Gastrocnemius medialis (tissue), 4 donors: ENCODE measurements around the gene EEF1B2. TPM values are rescaled to one million over a fixed set of nuclear protein-coding genes. Genes with fewer than 3 reads are reported as not detected.

Experiments
- ATAC-seq, 2 donors: fragments of 150-250 bp; one replicate each; pipeline ENCODE4 v1.9.1; 2016
- DNase-seq, 2 donors: peaks; one replicate each; pipeline ENCODE4 v3.0.0-alpha.2; 2019
- H3K27ac ChIP-seq, 4 donors: fragments of 200-600 bp; sonication (generic); 1 replicate in 1 of 4; 2 replicates in 3 of 4; pipeline ENCODE4 v1.5.1; 2016 to 2018; ENCODE audit warnings: mild to moderate bottlenecking in 2 of 4, moderate library complexity in 1 of 4
- H3K27me3 ChIP-seq, 3 donors: fragments of 200-600 bp; sonication (generic) in 2 of 3; 1 replicate in 1 of 3; 2 replicates in 2 of 3; pipeline versions ENCODE4 v1.5.1 to v1.6.0; 2016 to 2019; ENCODE audit warnings: mild to moderate bottlenecking in 1 of 3, moderate library complexity in 1 of 3
- H3K36me3 ChIP-seq, 2 donors: fragments of 200-600 bp; sonication (generic) in 1 of 2; one replicate each; pipeline ENCODE4 v1.5.1; 2017 to 2018
- H3K4me1 ChIP-seq, 2 donors: fragments of 200-600 bp; sonication (generic) in 1 of 2; one replicate each; pipeline ENCODE4 v1.5.1; 2016 to 2017; ENCODE audit warnings: mild to moderate bottlenecking in 2 of 2
- H3K4me3 ChIP-seq, 4 donors: fragments of 200-600 bp; sonication (generic) in 3 of 4; 1 replicate in 1 of 4; 2 replicates in 3 of 4; pipeline ENCODE4 v1.5.1; 2016 to 2019; ENCODE audit warnings: mild to moderate bottlenecking in 2 of 4
- H3K9me3 ChIP-seq, 3 donors: fragments of 200-600 bp; sonication (generic) in 2 of 3; 1 replicate in 1 of 3; 2 replicates in 2 of 3; pipeline ENCODE4 v1.5.1; 2016 to 2019
- POLR2A ChIP-seq, 2 donors: fragments of 450-650 bp; IDR thresholded peaks; one replicate each; pipeline ENCODE4 v1.6.1; 2017; ENCODE audit warnings: antibody characterized with exemption in 2 of 2, mild to moderate bottlenecking in 2 of 2, moderate library complexity in 2 of 2
- in situ Hi-C, 4 donors: fragments of 200-750 bp; cut with MboI; loops; one replicate each; pipeline versions ENCODE4 v1.15.0 to v1.8.0; 2017; ENCODE audit warnings: low sequenced_read_pairs in 4 of 4
- intact Hi-C: fragments of 100-400 bp; cut with DNase I; formaldehyde crosslinking; loops from one replicate; pipeline ENCODE4 v1.15.1; 2023; ENCODE audit warnings: low total_unique reads
- total RNA-seq, 4 donors: library from RNA; depleted of rRNA; stranded (reverse); fragments of >200 nt; gene quantifications; one replicate each; pipeline versions ENCODE4 v1.1.0 to v1.2.3, GENCODE V29; 2016
- TF ChIP-seq, protein P1 (sequence below), 5 experiments: fragments of 450-650 bp in 3 of 5; fragments of 200-600 bp in 2 of 5; sonication (generic) in 2 of 5; IDR thresholded peaks in 4 of 5; conservative IDR thresholded peaks in 1 of 5; 1 replicate in 4 of 5; 2 replicates in 1 of 5; pipeline ENCODE4 v1.5.1; 2016 to 2019; ENCODE audit warnings: antibody characterized with exemption in 5 of 5, mild to moderate bottlenecking in 3 of 5, moderate library complexity in 3 of 5

The EEF1B2 gene
- total RNA-seq, 4 donors from 2014 or later, result 370 to 590 (median 448) TPM

DNA sequence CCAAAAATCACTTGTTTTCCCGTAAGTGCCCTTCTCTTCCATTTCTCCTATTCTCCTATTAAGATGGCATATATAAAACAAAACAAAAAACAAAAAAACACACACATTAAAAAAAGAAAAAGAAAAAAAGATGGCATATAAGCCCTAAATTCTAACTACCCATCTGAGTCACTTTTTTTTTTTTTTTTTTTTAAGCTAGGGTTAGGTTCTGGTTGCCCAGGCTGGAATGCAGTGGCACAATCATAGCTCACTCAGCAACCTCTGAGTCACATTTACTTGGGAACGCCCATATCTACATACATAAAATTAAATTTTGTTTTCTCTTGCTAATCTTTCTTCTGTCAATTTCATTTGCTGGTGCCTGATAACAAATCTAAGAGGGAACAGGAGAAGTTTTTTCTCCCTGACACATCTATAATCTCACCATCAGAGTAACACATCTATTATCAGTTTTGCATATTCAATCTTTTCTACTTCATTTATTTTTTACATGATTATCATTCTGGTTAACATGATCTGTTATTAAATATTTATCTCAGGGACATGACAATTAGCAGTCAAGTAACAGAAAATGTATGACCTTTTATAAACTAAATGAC lies 52.1 kb downstream of the EEF1B2 start:
- Histone ChIP-seq H3K27me3 (no peaks in the 10 kb centered on the region), H3K4me1 (peaks cover 0 to 3% of the 10 kb centered on the region in 2 donors), H3K27ac (no peak overlapping the region), H3K4me3 (no peak overlapping the region), H3K9me3 (no peaks in the 10 kb centered on the region), H3K36me3 (no peaks in the 10 kb centered on the region)
- intact Hi-C loops, result no loop called here
- ATAC-seq (no peak), DNase-seq (no peak)
- TF ChIP-seq, protein P1, sequence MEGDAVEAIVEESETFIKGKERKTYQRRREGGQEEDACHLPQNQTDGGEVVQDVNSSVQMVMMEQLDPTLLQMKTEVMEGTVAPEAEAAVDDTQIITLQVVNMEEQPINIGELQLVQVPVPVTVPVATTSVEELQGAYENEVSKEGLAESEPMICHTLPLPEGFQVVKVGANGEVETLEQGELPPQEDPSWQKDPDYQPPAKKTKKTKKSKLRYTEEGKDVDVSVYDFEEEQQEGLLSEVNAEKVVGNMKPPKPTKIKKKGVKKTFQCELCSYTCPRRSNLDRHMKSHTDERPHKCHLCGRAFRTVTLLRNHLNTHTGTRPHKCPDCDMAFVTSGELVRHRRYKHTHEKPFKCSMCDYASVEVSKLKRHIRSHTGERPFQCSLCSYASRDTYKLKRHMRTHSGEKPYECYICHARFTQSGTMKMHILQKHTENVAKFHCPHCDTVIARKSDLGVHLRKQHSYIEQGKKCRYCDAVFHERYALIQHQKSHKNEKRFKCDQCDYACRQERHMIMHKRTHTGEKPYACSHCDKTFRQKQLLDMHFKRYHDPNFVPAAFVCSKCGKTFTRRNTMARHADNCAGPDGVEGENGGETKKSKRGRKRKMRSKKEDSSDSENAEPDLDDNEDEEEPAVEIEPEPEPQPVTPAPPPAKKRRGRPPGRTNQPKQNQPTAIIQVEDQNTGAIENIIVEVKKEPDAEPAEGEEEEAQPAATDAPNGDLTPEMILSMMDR (IDR thresholded peaks at IDR 0.05 in 4 of 5, conservative IDR thresholded peaks at IDR 0.05 in 1 of 5), result no peak
- no peak for TF ChIP-seq POLR2A (IDR thresholded peaks at IDR 0.05)
- in situ Hi-C loops, result no loop called here

Other genes starting within 250 kb of the EEF1B2 start
- 10 to 100 TPM; 11.3 to 16.9 (median 14.6) TPM for gene INO80D, start 73.7 kb upstream of the EEF1B2 start, total RNA-seq
- gene NDUFS1, start 451 bp upstream of the EEF1B2 start, total RNA-seq, result 100 to 1,000 TPM; 253 to 385 (median 275) TPM
- gene ZDBF2, start 114.8 kb downstream of the EEF1B2 start, total RNA-seq, result 10 to 100 TPM in 1 of 4 donors, 1 to 10 TPM in 3; 5.8 to 13.2 (median 9.5) TPM